RWPE1 (cell line): ENCODE data around the gene CCDC197.

Experiments used
- CTCF ChIA-PET: fragments of 350-600 bp; sonication (Branson Sonifier 250); formaldehyde crosslinking; extraction: SDS; loops from one replicate; lab custom pipeline; 2021; lab: Yijun Ruan, JAX
- POLR2A ChIA-PET: fragments of 400-600 bp; formaldehyde crosslinking; extraction: SDS; loops from one replicate; lab custom pipeline; 2020; ENCODE audit warnings: antibody characterized with exemption; ENCODE audit not compliant: low non-redundant PET; lab: Yijun Ruan, JAX
- DNase-seq: peaks from one replicate; pipeline ENCODE4 v3.0.0; 2012; ENCODE audit warnings: low spot score
- H3K27ac ChIP-seq: fragments of 450-650 bp; 2 replicates; pipeline ENCODE4 v1.5.1; 2017
- CTCF ChIP-seq: fragments of 450-650 bp; conservative IDR thresholded peaks from 2 replicates; pipeline ENCODE4 v1.5.1; 2017; ENCODE audit warnings: low read depth, mild to moderate bottlenecking

CCDC197 gene

GRCh38 chr14:94025720-94026119, 28.6 kb downstream of the CCDC197 start:
- H3K27ac ChIP-seq = no peak overlapping the region
- DNase-seq = peak; percentile 34
- no peak for TF ChIP-seq CTCF
- CTCF ChIA-PET = interaction anchor here (0.7 to 0.9 kb wide), 2 partner anchors 85 to 912 kb away, joined by 3 to 4 read pairs; partner anchors contain the start of gene IFI27
- POLR2A ChIA-PET = no interaction called here

- no peak for TF ChIP-seq CTCF
- no peak within 1 kb of the TSS for H3K27ac ChIP-seq
- ChIA-PET POLR2A (no interaction called here), CTCF (interaction anchor here (0.6 to 1.8 kb wide), 4 partner anchors 10 to 913 kb away, joined by 3 to 7 read pairs (median 4); partner anchors contain the start of gene IFI27)
- peak; percentile 100 for DNase-seq
These were observed 29.2 kb downstream of the CCDC197 start, which contains the start of gene OTUB2 for GRCh38 chr14:94026173-94026888. Gene OTUB2 (plus strand): TSS chr14:94026340. CDS start chr14:94026538, 198 bp downstream.

- DNase-seq = no peak
- POLR2A ChIA-PET = no interaction called here
- CTCF ChIA-PET = interaction anchor here (1.2 to 1.8 kb wide), 2 partner anchors 9 to 110 kb away, joined by 7 read pairs; no protein-coding TSS in a partner anchor
- no peak overlapping the region for H3K27ac ChIP-seq
- no peak for TF ChIP-seq CTCF
These were observed 29.9 kb downstream of the CCDC197 start for GRCh38 chr14:94026889-94027469.

- ChIA-PET CTCF (interaction anchor here (0.6 to 1.8 kb wide), 3 partner anchors 8 to 109 kb away, joined by 3 to 7 read pairs (median 7); no protein-coding TSS in a partner anchor), POLR2A (no interaction called here)
- no peak for TF ChIP-seq CTCF
- H3K27ac ChIP-seq = no peak overlapping the region
- peak; percentile 30 for DNase-seq
These were observed 30.7 kb downstream of the CCDC197 start for GRCh38 chr14:94027566-94028449.

- TF ChIP-seq CTCF = no peak
- peak; percentile 66 for DNase-seq
- H3K27ac ChIP-seq = no peak overlapping the region
- ChIA-PET POLR2A (no interaction called here), CTCF (interaction anchor here (0.6 to 1.2 kb wide), 2 partner anchors 11 to 108 kb away, joined by 3 to 7 read pairs; no protein-coding TSS in a partner anchor)
These were observed 31.3 kb downstream of the CCDC197 start for GRCh38 chr14:94028450-94028826.

- ChIA-PET POLR2A (no interaction called here), CTCF (no interaction called here)
- no peak for TF ChIP-seq CTCF
- DNase-seq = no peak
- H3K27ac ChIP-seq = no peak overlapping the region
These were observed 32.2 kb downstream of the CCDC197 start for GRCh38 chr14:94029265-94029664.
